Stimulated activated CD4-positive, alpha-beta T cell treated with anti-CD3 and anti-CD28 coated beads, Interleukin-4, amount 100 ng/mL, for 1 hour (primary cell): Measurements from ENCODE around the gene PCNP.
"Not testable (repeated sequence)": the region's sequence is repeated elsewhere in the genome, so short reads cannot be mapped to it uniquely, and the experiment has no call there.

Experiments used
- DNase-seq: peaks from one replicate; pipeline ENCODE4 v3.0.0-alpha.2; 2020

The PCNP gene, protein sequence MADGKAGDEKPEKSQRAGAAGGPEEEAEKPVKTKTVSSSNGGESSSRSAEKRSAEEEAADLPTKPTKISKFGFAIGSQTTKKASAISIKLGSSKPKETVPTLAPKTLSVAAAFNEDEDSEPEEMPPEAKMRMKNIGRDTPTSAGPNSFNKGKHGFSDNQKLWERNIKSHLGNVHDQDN

GRCh38 chr3:101573449-101574387 lies at the start of gene PCNP:
Gene PCNP (plus strand): TSS chr3:101574180. CDS start chr3:101574216, 36 bp downstream.
- DNase-seq, result peak; percentile 99

GRCh38 chr3:101527441-101527840 lies 46.5 kb upstream of the PCNP start:
- no peak for DNase-seq

GRCh38 chr3:101527906-101528305 lies 46.1 kb upstream of the PCNP start:
- no peak for DNase-seq

DNA sequence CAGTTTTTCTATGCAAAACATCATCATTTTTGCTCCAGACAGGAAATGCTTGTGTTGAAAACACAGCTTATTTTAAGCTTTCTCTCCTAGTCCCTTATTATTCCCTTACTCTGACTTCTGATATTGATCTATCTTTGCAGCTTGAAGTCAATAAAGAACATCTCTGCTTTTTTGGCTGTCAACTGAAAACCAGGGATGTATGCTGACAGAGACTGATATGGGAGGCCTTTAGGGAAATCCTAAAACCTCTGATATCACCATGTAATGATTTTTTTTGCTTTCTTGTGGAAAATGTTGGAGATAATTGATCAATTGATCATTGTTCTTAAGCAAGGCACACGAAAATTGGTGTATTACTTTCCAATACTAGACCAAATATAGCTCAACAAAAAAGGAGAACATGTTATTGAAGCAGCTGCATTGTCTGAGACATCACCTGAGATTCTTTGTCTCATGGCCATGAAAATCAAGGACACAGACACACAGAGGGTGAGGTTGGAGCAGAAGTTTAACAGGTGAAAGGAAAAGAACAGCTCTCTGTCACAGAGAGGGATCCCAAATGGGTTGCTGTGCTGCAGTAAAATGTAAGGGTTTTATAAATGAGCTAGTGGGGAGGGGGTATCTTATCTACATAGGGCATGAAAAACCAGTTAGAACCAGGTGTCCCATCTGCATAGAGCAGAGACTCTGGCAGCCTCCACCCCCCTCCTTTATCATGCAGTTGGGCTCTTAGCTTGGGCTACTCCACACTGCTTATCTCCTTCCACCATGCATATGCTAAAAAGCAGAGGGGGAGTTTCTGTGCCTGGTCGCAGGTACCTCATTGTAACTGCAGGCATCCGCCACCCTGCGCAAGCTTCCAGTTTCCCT lies 43.9 kb upstream of the PCNP start:
- DNase-seq, result no peak

DNA sequence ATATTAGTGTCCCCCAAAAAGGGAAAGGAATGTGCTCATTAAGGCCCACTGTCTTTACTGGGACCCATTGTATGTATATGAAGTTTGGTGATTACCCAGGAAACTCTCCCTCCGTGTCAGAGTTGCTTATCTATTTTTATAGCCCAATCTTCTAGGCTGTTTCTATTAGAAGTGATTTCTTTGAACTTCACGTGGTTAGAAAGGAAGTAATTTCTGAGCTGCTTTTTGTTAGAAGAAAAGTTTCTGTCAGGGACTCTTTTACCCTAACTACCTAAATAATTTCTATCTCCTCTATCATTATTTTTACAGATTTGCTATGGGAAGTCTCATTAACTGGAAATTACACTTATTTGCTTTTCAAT lies 43.3 kb upstream of the PCNP start:
- no peak for DNase-seq

DNA sequence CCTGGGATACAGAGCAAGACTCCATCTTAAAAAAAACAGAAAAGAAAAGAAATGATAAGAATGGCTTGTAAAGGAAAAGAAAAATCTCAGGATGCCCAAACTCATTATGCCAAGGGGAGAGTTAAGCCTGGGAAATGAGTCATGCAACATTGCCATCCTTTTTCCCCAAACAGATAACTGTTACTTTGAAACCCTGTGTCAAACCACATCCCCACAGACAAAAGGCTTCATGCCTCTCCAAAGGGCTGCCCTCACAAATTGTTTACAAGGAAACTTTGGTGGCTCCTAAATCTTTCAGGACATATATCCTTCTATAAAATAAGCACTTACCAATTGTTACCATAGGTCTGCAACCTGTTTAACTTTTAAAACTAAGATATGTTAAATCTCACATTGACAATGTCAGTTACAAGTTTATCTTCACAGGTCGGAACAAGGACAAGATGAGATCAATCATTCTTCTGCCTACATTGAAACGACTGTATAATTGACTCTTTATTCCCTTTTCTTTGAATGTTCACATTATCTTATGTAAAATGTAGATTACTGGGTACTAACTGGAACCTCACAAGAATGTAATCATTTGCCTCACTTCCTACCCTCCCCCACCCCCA lies 42.4 kb upstream of the PCNP start:
- DNase-seq, result no peak

DNA sequence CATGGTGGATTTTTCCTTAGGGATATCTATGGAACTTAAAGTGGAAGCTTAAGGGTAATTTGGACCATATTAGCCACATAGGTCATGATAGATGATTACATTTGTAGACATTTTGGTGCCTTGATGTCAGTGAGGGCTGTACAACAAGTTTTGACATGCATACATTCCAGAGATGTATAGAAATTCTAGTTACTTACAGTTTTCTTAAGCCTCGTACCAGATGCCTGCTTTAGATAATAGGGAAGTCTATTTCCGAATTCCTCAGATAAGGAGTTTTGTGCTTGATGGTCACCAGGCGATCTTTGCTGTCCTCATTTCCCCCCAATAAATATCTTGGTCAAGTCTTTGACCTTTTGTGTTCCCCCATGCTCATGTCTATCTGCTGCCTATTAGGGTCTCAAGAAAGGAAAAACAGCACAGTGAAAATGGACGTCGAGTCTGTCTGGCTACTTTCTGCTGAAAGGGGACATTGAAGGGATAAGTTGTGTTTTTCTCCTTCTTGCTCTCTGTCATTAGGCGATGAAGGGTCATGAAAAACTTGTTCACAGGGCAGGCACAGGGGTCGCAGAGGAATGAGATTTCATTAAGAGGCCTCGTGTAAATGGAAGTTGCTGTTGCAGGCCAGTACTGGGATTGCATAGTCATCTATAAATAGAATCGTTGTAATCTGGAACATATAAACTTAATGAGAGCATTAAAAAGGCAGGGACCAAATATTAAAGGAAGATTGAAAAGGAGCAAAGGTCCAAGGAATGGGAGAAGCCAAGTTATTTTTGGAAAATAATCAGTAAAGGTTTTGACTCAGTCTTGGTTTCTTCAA lies 41.0 kb upstream of the PCNP start:
- no peak for DNase-seq

DNA sequence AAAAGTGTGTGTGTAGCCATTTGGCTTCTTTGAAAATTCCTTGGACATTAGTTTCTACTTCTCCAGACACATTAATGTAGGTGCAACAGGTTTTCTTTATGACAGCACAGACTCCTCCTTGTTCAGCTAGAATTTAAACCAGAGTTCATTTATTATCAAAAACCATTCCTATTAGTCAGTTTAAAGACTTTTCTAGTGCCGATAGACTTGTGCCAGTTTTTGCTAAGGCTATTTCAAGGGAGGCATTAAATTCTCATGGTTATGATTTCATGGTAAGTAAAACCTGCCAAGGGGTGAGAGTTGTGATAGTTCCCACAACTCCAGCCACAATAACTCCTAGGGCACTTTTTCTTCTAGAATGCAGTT lies 40.4 kb upstream of the PCNP start:
- DNase-seq, result no peak

GRCh38 chr3:101535221-101535620 lies 38.8 kb upstream of the PCNP start:
- no peak for DNase-seq

DNA sequence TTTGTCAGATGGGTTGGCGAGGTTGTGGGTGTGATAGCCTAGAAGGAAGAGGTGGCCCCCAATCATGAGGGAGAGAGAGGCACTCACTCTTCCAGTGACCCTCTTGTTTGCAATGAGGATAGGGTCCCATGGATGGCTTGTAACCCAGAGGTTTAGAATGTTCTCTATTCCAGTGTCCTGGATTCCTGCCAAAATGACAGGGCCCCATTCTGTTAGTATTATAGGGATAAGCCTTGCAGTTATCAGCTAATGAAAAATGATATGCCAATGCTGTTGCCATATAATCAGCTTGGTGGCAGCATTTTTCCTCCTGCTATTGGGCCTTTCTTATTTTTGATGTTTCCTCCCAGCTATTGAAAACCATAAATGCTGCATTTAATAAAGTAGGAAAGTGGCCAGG lies 37.7 kb upstream of the PCNP start:
- no peak for DNase-seq

DNA sequence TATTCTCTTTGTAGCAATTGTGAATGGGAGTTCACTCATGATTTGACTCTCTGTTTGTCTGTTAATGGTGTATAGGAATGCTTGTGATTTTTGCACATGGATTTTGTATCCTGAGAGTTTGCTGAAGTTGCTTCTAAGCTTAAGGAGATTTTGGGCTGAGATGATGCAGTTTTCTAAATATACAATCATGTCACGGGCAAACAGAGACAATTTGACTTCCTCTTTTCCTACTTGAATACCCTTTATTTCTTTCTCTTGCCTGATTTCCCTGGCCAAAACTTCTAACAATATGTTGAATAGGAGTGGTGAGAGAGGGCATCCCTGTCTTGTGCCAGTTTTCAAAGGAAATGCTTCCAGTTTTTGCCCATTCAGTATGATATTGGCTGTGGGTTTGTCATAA lies 37.0 kb upstream of the PCNP start:
- not testable (repeated sequence) for DNase-seq

DNA sequence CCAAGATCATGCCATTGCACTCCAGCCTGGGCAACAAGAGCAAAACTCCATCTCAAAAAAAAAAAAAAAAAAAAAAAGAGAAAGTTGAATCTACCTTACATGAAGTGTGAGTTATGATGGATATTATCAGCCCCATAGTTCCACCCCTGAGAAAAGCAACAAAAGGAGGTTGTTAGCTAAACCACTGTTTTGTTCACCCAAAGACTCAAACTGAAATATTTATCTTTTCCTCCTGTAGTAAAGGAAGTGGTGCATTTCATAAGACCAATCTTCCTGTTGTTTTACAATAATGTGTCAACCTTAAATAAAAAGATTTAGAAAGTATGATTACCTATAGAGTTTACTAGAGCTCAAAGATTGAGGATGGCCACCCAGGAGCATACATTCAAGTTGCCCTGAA lies 31.0 kb upstream of the PCNP start:
- no peak for DNase-seq

DNA sequence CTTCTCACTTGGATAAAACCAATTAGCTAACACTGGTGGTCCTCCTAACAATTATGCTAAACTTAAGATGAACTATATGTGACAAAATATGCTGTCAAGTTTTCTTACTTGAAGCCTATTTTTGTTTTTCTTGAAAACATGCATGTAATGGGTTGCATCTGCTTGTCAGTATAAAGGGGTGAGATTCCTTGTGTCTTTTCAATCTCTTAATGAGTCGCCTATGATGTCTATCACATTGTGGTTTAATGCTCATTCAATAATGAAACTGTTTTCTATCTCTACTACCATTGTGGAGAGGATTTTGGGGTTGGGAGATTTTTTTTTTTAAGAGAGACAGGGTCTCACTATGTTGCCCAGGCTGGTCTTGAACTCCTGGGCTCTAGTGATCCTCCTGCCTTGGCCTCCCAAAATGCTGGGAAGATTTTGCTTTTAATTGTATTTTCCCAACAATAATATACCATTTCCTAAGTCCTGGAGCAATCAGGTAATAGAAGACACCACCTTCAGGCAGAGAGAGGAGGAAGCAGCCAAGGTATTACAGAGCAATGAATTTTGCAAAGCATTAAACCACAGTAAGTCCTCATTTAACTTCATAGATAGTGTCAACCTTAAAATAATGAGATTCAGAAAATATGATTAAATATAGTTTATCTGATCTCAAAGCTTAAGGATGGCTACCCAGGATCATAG lies 29.7 kb upstream of the PCNP start:
- DNase-seq, result no peak

GRCh38 chr3:101548527-101549105 lies 25.4 kb upstream of the PCNP start:
- DNase-seq, result no peak

DNA sequence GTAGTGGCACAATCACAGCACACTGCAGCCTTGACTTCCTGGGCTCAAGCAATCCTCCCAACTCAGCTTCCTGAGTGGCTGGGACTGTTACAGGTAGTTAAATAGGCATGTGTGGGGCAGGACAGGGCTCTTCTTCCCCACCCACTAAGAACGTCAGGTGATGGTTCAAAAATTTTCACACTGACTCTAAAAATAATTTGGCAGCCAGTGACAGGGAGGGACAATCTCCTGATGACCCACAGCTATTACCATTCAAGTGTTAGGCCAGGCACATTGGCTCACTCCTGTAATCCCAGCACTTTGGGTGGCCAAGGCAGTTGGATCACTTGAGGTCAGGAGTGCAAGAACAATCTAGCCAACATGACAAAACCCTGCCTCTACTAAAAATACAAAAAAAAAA lies 24.5 kb upstream of the PCNP start:
- DNase-seq, result no peak

DNA sequence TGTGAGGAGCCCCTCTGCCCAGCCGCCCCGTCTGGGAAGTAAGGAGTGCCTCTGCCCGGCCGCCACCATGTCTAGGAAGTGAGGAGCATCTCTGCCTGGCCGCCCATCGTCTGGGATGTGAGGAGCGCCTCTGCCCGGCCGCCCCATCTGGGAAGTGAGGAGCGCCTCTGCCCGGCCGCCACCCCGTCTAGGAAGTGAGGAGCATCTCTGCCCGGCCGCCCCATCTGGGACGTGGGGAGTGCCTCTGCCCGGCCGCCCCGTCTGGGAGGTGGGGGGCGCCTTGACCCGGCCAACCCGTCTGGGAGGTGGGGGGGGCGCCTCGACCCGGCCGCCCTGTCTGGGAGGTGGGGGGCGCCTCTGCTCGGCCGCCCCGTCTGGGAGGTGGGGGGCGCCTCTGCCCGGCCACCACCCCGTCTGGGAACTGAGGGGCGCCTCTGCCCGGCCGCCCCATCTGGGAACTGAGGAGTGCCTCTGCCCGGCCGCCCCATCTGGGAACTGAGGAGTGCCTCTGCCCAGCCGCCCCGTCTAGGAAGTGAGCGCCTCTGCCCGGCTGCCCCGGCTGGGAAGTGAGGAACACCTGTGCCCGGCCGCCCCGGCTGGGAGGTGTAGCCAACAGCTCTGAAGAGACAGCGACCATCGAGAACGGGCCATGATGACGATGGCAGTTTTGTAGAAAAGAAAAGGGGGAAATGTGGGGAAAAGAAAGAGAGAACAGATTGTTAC lies 22.5 kb upstream of the PCNP start:
- not testable (repeated sequence) for DNase-seq

DNA sequence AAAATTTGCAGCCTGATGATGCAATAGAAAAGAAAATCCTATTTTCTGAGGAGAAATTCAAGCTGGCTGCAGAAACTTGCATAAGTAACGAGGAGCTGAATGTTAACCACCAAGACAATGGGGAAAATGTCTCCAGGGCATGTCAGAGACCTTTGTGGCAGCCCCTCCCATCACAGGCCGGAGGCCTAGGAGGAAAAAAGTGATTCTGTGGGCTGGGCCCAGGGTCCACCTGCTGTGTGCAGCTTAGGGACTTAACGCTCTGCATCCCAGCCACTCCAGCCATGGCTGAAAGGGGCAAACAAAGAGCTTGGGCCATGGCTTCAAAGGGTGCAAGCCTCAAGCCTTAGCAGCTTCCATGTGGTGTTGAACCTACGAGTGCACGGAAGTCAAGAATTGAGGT lies 20.6 kb upstream of the PCNP start:
- not testable (repeated sequence) for DNase-seq

GRCh38 chr3:101556064-101556463 lies 17.9 kb upstream of the PCNP start:
- DNase-seq, result no peak

- peak; percentile 90 for DNase-seq
Observed at GRCh38 chr3:101561630-101562328, 12.2 kb upstream of the PCNP start, which contains the start of gene TRMT10C. Gene TRMT10C (plus strand): TSS chr3:101561868. CDS start chr3:101564782, 2,914 bp downstream.
